Stimulated activated naive CD8-positive, alpha-beta T cell treated with anti-CD3 and anti-CD28 coated beads, Interleukin-15, Interleukin-2, amounts not matched to agents 100 ng/mL and 50 ng/mL, for 24 hours (primary cell): Measurements from ENCODE around the gene FBXO21.
"Not testable (repeated sequence)": the region's sequence is repeated elsewhere in the genome, so short reads cannot be mapped to it uniquely, and the experiment has no call there.

Experiments
- H3K27ac Mint-ChIP-seq: one replicate; pipeline ENCODE4 v1.8.0; 2021; ENCODE audit warnings: mild to moderate bottlenecking, mixed read lengths
- H3K27me3 Mint-ChIP-seq: one replicate; pipeline ENCODE4 v1.8.0; 2021; ENCODE audit warnings: mixed read lengths
- H3K36me3 Mint-ChIP-seq: one replicate; pipeline ENCODE4 v1.8.0; 2021; ENCODE audit warnings: low read depth, mixed read lengths
- H3K4me1 Mint-ChIP-seq: one replicate; pipeline ENCODE4 v1.8.0; 2021; ENCODE audit warnings: low read depth, mixed read lengths
- H3K4me3 Mint-ChIP-seq: one replicate; pipeline ENCODE4 v1.8.0; 2021; ENCODE audit warnings: mild to moderate bottlenecking, mixed read lengths
- H3K9me3 Mint-ChIP-seq: one replicate; pipeline ENCODE4 v1.8.0; 2021; ENCODE audit warnings: mixed read lengths

Gene FBXO21

DNA sequence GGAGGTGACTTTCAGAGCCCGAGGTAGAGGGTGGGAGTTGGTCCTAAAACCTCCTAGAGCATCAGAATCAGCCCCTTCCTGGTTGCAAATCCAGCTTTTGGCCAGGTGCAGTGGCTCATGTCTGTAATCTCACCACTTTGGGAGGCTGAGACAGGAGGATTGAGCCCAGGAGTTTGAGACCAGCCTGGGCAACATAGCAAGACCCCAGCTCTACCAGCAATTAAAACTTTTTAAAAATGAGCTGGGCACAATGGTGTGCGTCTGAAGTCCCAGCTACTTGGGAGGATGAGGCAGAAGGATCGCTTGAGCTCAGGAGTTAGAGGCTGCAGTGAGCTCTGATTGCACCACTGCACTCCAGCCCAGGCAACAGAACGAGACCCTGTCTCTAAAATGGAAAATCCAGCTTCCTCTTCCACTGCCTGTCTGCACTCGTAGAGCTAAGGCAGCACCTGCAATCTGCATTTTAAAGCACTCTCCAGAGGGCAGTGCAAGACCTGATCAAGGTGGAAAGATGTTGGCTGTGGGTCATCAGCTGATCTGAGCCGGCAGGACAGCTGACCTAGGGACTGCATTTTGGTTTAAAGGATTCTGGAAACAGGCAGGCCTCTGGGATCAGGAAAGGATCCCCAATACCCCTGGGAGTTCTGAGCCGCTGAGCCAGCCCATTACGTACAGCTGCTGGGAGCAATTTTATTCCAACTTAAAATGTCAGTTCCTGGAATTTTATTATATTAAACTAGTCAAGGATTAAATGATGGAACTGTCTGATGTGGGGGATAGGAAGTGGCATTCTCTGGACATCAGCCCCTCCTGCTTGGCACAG lies 89.2 kb downstream of the FBXO21 start:
- no peak overlapping the region for H3K4me3 Mint-ChIP-seq
- H3K4me1 Mint-ChIP-seq = peaks cover 23% of the 10 kb centered on the region
- no peaks in the 10 kb centered on the region for H3K36me3 Mint-ChIP-seq
- peaks cover 19% of the 10 kb centered on the region for H3K27me3 Mint-ChIP-seq
- no peaks in the 10 kb centered on the region for H3K9me3 Mint-ChIP-seq
- no peak overlapping the region for H3K27ac Mint-ChIP-seq

DNA sequence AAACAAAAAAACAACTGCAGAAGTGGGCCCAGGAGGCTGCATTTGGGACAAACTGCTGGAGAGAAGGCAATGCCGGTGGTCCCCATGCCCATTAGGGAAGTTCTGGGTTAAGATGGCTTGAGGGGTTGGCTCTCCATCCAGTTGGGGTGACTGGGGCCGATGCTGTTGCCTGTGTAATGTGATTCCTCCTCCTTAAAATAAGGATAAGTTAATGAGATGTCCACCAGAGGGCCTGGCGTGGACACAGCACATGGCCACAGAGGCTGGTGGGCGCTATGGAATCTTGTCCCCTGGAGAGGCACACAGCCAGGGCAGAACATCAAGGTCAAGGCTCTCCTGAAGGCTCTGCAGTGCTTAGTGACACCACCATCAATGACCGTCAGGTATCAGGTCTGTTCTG lies 90.0 kb downstream of the FBXO21 start:
- H3K36me3 Mint-ChIP-seq = no peaks in the 10 kb centered on the region
- H3K4me1 Mint-ChIP-seq = peaks cover 17% of the 10 kb centered on the region
- no peaks in the 10 kb centered on the region for H3K9me3 Mint-ChIP-seq
- peaks cover 19% of the 10 kb centered on the region for H3K27me3 Mint-ChIP-seq
- H3K27ac Mint-ChIP-seq = no peak overlapping the region
- H3K4me3 Mint-ChIP-seq = peak overlapping the region; percentile 20

DNA sequence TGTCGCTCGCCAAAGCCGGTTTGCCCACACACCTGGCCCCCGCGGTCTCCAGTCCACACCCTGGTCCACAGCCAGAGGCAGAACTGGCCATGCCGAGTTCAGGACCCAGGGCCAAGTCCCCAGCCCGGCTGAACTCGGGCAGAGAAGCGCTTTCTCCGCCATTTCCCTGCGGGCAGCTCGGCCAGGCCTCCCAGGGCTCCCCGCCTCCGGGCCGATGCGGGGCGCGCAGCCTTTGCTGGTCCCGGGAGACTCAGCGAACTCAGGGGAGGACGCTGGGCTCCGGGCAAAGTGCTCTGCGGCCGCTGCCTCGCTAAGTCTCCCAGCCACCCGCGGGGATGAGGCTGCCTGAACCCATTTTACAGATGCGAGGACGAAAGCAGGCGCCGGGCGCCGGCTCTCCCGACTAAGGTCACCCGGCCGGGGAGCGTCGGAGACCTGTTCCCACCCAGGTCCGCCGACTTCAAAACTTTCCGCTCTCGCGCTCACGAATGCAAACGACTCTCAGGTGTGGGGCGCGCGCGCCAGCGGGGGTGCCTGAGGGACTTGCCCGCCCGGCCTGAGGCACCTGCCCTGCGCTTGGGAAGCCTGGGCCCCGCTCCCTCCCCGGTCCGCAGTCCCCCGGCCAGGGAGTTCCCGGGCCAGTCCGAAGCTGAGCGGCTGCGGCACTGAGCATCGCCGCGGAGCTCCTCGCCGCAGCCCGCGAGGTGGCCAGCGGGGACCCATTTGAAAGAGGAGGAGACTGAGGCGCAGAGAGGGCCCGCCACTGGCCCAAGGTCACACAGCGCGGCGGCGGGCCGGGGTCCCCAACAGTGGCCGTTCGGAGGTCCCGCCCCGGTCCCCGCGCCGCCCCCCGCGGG lies 91.7 kb downstream of the FBXO21 start:
- Mint-ChIP-seq H3K4me1 (peaks cover 17% of the 10 kb centered on the region), H3K9me3 (no peaks in the 10 kb centered on the region), H3K4me3 (peak overlapping the region; percentile 78), H3K36me3 (no peaks in the 10 kb centered on the region), H3K27me3 (peaks cover 19% of the 10 kb centered on the region), H3K27ac (no peak overlapping the region)

DNA sequence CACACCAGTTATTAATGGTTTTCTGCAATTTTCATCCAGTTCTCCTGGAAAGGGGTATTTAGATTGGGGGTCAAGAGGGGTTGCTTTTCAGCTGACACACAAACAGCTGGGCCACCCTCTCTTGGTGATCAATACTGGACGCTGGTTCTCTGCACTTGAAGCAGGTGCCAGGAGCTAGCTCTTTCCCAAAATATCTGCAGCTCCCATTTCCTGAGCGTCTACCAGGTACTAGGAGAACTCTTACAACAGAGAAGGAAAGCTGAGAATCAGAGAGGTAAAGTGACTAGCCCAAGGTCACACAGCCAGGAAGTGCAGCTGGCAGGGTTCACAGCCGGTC lies 92.3 kb downstream of the FBXO21 start:
- peaks cover 17% of the 10 kb centered on the region for H3K4me1 Mint-ChIP-seq
- no peak overlapping the region for H3K27ac Mint-ChIP-seq
- no peaks in the 10 kb centered on the region for H3K9me3 Mint-ChIP-seq
- H3K27me3 Mint-ChIP-seq = peaks cover 19% of the 10 kb centered on the region
- peak overlapping the region; percentile 78 for H3K4me3 Mint-ChIP-seq
- H3K36me3 Mint-ChIP-seq = no peaks in the 10 kb centered on the region

GRCh38 chr12:117097159-117097558 lies 93.1 kb downstream of the FBXO21 start:
- no peak overlapping the region for H3K4me3 Mint-ChIP-seq
- H3K4me1 Mint-ChIP-seq = peaks cover 17% of the 10 kb centered on the region
- H3K36me3 Mint-ChIP-seq = no peaks in the 10 kb centered on the region
- peaks cover 19% of the 10 kb centered on the region for H3K27me3 Mint-ChIP-seq
- no peaks in the 10 kb centered on the region for H3K9me3 Mint-ChIP-seq
- no peak overlapping the region for H3K27ac Mint-ChIP-seq

DNA sequence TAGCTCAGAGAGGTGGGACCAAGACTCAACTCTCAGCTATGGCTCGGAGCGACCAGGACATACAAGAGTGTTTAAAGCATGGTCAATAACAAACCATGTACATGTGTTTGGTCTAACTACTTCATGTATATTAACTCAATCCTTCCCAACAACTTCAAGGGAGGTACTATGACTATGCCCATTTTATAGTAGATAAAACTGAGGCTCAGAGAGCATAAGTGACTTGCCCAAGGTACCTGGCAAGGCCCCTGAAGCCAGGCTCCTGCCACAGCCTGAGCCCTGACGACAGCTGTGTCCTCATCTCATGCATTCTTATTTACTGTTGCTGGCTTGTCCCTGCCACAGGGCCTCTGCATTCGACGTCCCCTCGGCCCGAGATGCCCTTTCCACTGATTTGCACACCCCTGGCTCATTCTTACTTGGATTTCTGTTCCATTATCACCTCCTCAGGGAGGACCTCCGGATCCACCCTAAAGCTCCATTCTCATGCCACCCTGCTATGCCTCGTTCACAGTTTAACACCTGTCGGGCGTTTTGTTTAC lies 93.7 kb downstream of the FBXO21 start:
- Mint-ChIP-seq H3K9me3 (no peaks in the 10 kb centered on the region), H3K36me3 (no peaks in the 10 kb centered on the region), H3K4me1 (peaks cover 17% of the 10 kb centered on the region), H3K27ac (no peak overlapping the region), H3K4me3 (no peak overlapping the region), H3K27me3 (peaks cover 19% of the 10 kb centered on the region)

DNA sequence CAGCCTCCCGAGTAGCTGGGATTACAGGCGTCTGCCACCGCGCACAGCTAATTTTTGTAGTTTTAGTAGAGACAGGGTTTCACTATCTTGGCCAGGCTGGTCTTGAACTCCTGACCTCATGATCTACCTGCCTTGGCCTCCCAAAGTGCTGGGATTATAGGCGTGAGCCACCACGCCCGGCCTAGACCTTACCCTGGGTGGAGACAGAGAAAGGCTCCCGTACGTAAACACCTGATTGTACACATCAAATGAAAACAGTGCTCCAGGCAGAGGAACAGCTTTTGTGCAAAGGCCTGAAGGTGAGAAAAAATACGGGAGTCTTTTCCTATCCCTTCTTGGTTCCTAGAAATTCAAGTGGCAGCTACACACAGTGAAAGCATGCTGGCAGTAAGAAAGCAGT lies 95.1 kb downstream of the FBXO21 start:
- H3K9me3 Mint-ChIP-seq, H3K27ac Mint-ChIP-seq, H3K4me3 Mint-ChIP-seq: not testable (repeated sequence)

DNA sequence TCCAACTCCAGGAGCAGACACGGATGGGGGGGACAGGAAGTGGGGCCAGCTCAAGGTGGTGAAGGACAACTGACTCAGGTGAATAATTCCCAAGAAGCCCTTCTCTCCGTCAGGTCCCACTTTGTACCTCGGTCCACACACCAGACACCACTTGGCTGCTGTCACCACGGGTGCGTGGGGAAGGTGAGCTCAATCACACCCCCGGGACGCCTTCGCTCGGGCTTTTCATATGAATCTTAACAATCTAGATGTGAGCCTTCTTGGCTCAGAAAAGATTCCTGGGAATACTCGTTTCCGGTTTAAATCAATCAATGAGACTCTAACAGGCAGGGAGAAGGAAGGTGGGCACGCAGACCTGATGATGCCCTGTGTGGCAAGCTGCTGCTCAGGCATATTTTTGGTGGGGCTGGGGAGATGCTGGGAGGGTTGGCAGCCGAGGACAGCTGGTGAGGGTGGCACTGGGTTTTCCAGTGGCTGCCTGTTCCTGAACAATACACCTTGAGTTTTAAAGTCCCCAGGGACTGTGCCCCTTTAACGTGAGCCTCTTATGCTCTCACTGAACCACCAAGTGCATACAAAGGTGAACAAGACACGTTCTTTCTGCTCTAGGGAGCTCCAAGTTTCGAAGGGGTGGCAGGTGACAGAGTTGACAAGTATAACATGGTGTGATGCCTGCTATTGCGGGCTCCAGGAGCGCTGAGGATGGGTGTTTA lies 96.2 kb downstream of the FBXO21 start:
- peaks cover 13% of the 10 kb centered on the region for H3K36me3 Mint-ChIP-seq
- H3K27ac Mint-ChIP-seq = no peak overlapping the region
- peaks cover 6% of the 10 kb centered on the region for H3K4me1 Mint-ChIP-seq
- H3K4me3 Mint-ChIP-seq = no peak overlapping the region
- H3K27me3 Mint-ChIP-seq = peaks cover 19% of the 10 kb centered on the region
- H3K9me3 Mint-ChIP-seq = peaks cover 7% of the 10 kb centered on the region

More for the DNA sequence above, 95.1 kb downstream of the FBXO21 start:
- Mint-ChIP-seq H3K4me1 (peaks cover 14% of the 10 kb centered on the region), H3K27me3 (peaks cover 19% of the 10 kb centered on the region)
- H3K36me3 Mint-ChIP-seq = not testable (repeated sequence)

- Mint-ChIP-seq H3K27ac (no peak overlapping the region), H3K4me1 (peaks cover 6% of the 10 kb centered on the region), H3K4me3 (no peak overlapping the region), H3K27me3 (peaks cover 19% of the 10 kb centered on the region), H3K36me3 (peaks cover 13% of the 10 kb centered on the region), H3K9me3 (peaks cover 8% of the 10 kb centered on the region)
These were observed 96.8 kb downstream of the FBXO21 start for GRCh38 chr12:117093431-117093830.

DNA sequence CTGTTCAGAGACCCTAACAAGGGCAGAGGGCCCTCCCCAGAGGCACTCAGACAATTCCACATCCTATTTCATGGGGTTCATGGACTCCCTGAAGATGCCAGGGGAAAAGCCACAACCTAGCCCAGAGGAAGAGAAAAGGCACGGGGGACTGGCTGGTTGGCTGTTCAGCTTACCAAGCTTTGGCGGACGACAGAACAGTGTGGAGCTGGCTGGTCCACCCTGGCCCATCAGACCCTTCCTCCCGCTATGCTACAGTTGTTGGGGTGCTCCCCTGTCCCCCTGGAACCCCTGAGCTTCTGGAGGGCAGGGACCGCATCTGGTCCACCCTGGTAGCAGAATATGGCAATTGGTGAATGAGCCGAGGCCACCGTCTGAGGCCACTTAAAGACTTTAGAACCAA lies 97.4 kb downstream of the FBXO21 start:
- Mint-ChIP-seq H3K4me1 (peaks cover 4% of the 10 kb centered on the region), H3K27me3 (peaks cover 16% of the 10 kb centered on the region), H3K4me3 (no peak overlapping the region), H3K36me3 (peaks cover 13% of the 10 kb centered on the region), H3K27ac (no peak overlapping the region), H3K9me3 (peaks cover 8% of the 10 kb centered on the region)

DNA sequence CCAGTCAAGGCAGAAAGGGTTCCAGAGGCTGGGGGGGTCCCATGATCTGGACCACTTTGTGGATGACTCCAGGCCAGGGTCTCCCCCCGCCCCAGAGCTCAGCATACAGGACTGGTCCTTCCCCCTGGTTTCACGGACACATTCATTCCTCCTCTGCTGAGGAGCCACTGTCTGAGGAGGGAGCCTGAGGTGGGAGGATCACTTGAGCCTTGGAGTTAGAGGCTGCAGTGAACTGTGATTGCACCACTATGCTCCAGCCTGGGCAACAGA lies 97.8 kb downstream of the FBXO21 start:
- Mint-ChIP-seq H3K9me3 (peaks cover 8% of the 10 kb centered on the region), H3K4me1 (no peaks in the 10 kb centered on the region), H3K4me3 (no peak overlapping the region), H3K27ac (no peak overlapping the region), H3K27me3 (peaks cover 12% of the 10 kb centered on the region), H3K36me3 (peaks cover 13% of the 10 kb centered on the region)
